GM23338 (cell line): ENCODE data around the gene ITIH3. TPM values are rescaled to one million over a fixed set of nuclear protein-coding genes. Genes with fewer than 3 reads are reported as not detected.

Experiments used
- microRNA-seq: library from miRNA; unstranded; fragments of <30 nt; microRNA quantifications from one replicate; pipeline ENCODE4, GENCODE V29; 2017
- polyA plus RNA-seq: library from polyadenylated mRNA; unstranded; fragments of >200 nt; fragmentation: Nextera tagmentation; extraction: Ambion mirVana; gene quantifications from 2 replicates; pipeline ENCODE4 v1.2.1, GENCODE V29; 2016
- small RNA-seq: library from RNA; depleted of rRNA; stranded (forward); fragments of <200 nt; gene quantifications from one replicate; pipeline ENCODE3, GENCODE V24; 2014; ENCODE audit warnings: low replicate concordance
- total RNA-seq: library from RNA; depleted of rRNA; stranded (reverse); fragments of >200 nt; shearing (Covaris generic); gene quantifications from 2 replicates; pipeline ENCODE4 v1.2.3, GENCODE V29; 2014; rRNA removed

The ITIH3 gene
- total and polyA plus RNA-seq, 2 experiments from 2014 or later, result not detected

Small RNA genes within 50 kb of the gene (microRNA-seq; reads per million reads assigned to microRNA genes)
- not detected for gene MIR8064

Small RNA genes within 50 kb of the gene (small RNA-seq; reads per million reads assigned to genes)
- not detected for gene MIR8064
- gene MUSTN1, result not detected

Other genes starting within 250 kb of the ITIH3 start
- 72.5 and 80.7 TPM in 2 replicates for gene PBRM1, start 108.9 kb upstream of the ITIH3 start, total RNA-seq
- gene PBRM1, start 108.9 kb upstream of the ITIH3 start, polyA plus RNA-seq, result 40.8 and 57.5 TPM in 2 replicates
- gene GNL3, start 108.8 kb upstream of the ITIH3 start, total RNA-seq, result 138 and 169 TPM in 2 replicates
- 177 and 205 TPM in 2 replicates for gene GNL3, start 108.8 kb upstream of the ITIH3 start, polyA plus RNA-seq
- 40.8 and 50.7 TPM in 2 replicates for gene GLT8D1, start 89.0 kb upstream of the ITIH3 start, total RNA-seq
- gene GLT8D1, start 89.0 kb upstream of the ITIH3 start, polyA plus RNA-seq, result 24.6 and 30.0 TPM in 2 replicates
- 165 and 187 TPM in 2 replicates for gene SPCS1, start 88.7 kb upstream of the ITIH3 start, total RNA-seq
- gene SPCS1, start 88.7 kb upstream of the ITIH3 start, polyA plus RNA-seq, result 277 and 288 TPM in 2 replicates
- 26.1 and 42.7 TPM in 2 replicates for gene NEK4, start 23.9 kb upstream of the ITIH3 start, total RNA-seq
- gene NEK4, start 23.9 kb upstream of the ITIH3 start, polyA plus RNA-seq, result 8.6 and 9.0 TPM in 2 replicates
- gene ITIH1, start 17.2 kb upstream of the ITIH3 start, total RNA-seq, result not detected in 2 replicates
- not detected in 2 replicates for gene ITIH1, start 17.2 kb upstream of the ITIH3 start, polyA plus RNA-seq
- 1.4 and 6.4 TPM in 2 replicates for gene ITIH4, start 35.9 kb downstream of the ITIH3 start, total RNA-seq
- gene ITIH4, start 35.9 kb downstream of the ITIH3 start, polyA plus RNA-seq, result 0.82 and 0.89 TPM in 2 replicates
- 1.4 TPM in 1 of 2 replicates, not detected in the other for gene MUSTN1, start 40.2 kb downstream of the ITIH3 start, total RNA-seq
- 0.40 and 1.2 TPM in 2 replicates for gene MUSTN1, start 40.2 kb downstream of the ITIH3 start, polyA plus RNA-seq
- gene STIMATE, start 102.8 kb downstream of the ITIH3 start, total RNA-seq, result 23.6 and 24.3 TPM in 2 replicates
- 11.2 and 13.9 TPM in 2 replicates for gene STIMATE, start 102.8 kb downstream of the ITIH3 start, polyA plus RNA-seq